DND-41 (cell line): ENCODE data around the gene ZNF174.
A peak's percentile ranks its signal among the peaks of the same experiment; 100 is the strongest.

ENCODE experiments used
- ATAC-seq: fragments of 200-7000 bp; cut with Tn5 transposase; 3 replicates; pipeline ENCODE4 v1.9.1; 2021; ENCODE audit warnings: low read depth; ENCODE audit not compliant: insufficient read depth
- DNase-seq: peaks from one replicate; pipeline ENCODE4 v3.0.0-alpha.2; 2020
- H2AFZ ChIP-seq: 2 replicates; pipeline ENCODE4 v1.6.0; 2012; ENCODE audit warnings: low read depth, low read length
- H3K27ac ChIP-seq: 2 replicates; pipeline ENCODE4 v1.5.1; 2012; ENCODE audit warnings: low read length, inconsistent platforms
- H3K27me3 ChIP-seq: fragments of 200-600 bp; sonication (generic); 2 replicates; pipeline ENCODE4 v1.6.0; 2012; ENCODE audit warnings: low read length, mild to moderate bottlenecking, inconsistent platforms; ENCODE audit not compliant: insufficient read depth, poor library complexity
- H3K36me3 ChIP-seq: 2 replicates; pipeline ENCODE4 v1.5.1; 2012; ENCODE audit warnings: low read length, inconsistent platforms; ENCODE audit not compliant: insufficient read depth
- H3K4me1 ChIP-seq: 2 replicates; pipeline ENCODE4 v1.5.1; 2012; ENCODE audit warnings: mild to moderate bottlenecking, low read length; ENCODE audit not compliant: insufficient read depth
- H3K4me2 ChIP-seq: 2 replicates; pipeline ENCODE4 v1.6.0; 2012; ENCODE audit warnings: mild to moderate bottlenecking, moderate library complexity, low read length, inconsistent platforms; ENCODE audit not compliant: insufficient read depth
- H3K4me3 ChIP-seq, 2 experiments: fragments of 200-600 bp in 1 of 2; shearing (Covaris generic) in 1 of 2; 2 replicates each; pipeline ENCODE4 v1.5.1; 2012 to 2016; ENCODE audit warnings: inconsistent platforms in 2 of 2, low read length in 2 of 2, mild to moderate bottlenecking in 2 of 2, low read depth in 1 of 2, moderate library complexity in 1 of 2
- H3K79me2 ChIP-seq: 2 replicates; pipeline ENCODE4 v1.6.0; 2012; ENCODE audit warnings: low read length, inconsistent platforms; ENCODE audit not compliant: insufficient read depth
- H3K9ac ChIP-seq: 2 replicates; pipeline ENCODE4 v1.6.0; 2012; ENCODE audit warnings: low read depth, mild to moderate bottlenecking, inconsistent platforms, low read length, moderate library complexity
- H3K9me3 ChIP-seq: 2 replicates; pipeline ENCODE4 v1.5.1; 2012; ENCODE audit warnings: low read length, moderate library complexity, mild to moderate bottlenecking, inconsistent platforms; ENCODE audit not compliant: insufficient read depth, severe bottlenecking
- H4K20me1 ChIP-seq: 2 replicates; pipeline ENCODE4 v1.6.0; 2012; ENCODE audit warnings: low read length; ENCODE audit not compliant: insufficient read depth
- EZH2 ChIP-seq: IDR thresholded peaks from 3 replicates; pipeline ENCODE4 v1.6.1; 2012; ENCODE audit warnings: borderline replicate concordance, low read depth, mild to moderate bottlenecking, moderate library complexity, low read length, inconsistent platforms; ENCODE audit not compliant: severe bottlenecking
- TF ChIP-seq, protein P1 (sequence below): IDR thresholded peaks from 2 replicates; pipeline ENCODE4 v1.5.1; 2012; ENCODE audit warnings: borderline replicate concordance, low read length, moderate library complexity, mild to moderate bottlenecking; ENCODE audit not compliant: poor library complexity, severe bottlenecking; ENCODE audit errors: extremely low read depth

The ZNF174 gene

DNA sequence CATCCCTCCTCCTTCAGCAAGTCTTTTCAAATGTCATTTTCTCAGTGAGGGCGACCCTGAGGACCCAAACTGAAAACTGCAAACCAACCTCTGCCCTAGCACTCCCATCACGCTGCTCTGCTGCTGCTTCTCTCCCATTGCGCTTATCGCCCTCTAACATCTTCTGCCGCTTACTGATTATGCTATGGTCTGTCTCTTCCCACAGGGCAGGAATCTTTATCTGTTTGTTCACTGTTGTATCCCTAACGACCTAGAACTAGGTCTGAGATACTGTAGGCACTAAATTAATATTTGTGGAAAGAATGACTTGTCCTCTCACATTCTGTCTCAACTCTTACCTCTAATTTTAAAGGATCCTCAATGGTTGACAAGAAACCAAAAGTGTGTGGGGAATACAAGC lies 12.7 kb upstream of the ZNF174 start:
- Histone ChIP-seq H3K36me3 (peaks cover 80% of the 10 kb centered on the region), H3K27ac (no peak overlapping the region), H3K9me3 (peaks cover 28% of the 10 kb centered on the region), H3K4me2 (no peak overlapping the region), H4K20me1 (0 out of 2 replicates have a peak, but pooled peaks cover 3% of the 10 kb centered on the region), H3K4me3 (no peak overlapping the region), H3K27me3 (no peaks in the 10 kb centered on the region), H3K4me1 (no peaks in the 10 kb centered on the region), H3K9ac (no peak overlapping the region), H3K79me2 (peaks cover 10% of the 10 kb centered on the region; the same call in 1 of the 2 replicates), H2AFZ (no peak overlapping the region)
- ATAC-seq (no peak), DNase-seq (no peak)
- no peak for TF ChIP-seq EZH2
- TF ChIP-seq, protein P1, sequence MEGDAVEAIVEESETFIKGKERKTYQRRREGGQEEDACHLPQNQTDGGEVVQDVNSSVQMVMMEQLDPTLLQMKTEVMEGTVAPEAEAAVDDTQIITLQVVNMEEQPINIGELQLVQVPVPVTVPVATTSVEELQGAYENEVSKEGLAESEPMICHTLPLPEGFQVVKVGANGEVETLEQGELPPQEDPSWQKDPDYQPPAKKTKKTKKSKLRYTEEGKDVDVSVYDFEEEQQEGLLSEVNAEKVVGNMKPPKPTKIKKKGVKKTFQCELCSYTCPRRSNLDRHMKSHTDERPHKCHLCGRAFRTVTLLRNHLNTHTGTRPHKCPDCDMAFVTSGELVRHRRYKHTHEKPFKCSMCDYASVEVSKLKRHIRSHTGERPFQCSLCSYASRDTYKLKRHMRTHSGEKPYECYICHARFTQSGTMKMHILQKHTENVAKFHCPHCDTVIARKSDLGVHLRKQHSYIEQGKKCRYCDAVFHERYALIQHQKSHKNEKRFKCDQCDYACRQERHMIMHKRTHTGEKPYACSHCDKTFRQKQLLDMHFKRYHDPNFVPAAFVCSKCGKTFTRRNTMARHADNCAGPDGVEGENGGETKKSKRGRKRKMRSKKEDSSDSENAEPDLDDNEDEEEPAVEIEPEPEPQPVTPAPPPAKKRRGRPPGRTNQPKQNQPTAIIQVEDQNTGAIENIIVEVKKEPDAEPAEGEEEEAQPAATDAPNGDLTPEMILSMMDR, result no peak

DNA sequence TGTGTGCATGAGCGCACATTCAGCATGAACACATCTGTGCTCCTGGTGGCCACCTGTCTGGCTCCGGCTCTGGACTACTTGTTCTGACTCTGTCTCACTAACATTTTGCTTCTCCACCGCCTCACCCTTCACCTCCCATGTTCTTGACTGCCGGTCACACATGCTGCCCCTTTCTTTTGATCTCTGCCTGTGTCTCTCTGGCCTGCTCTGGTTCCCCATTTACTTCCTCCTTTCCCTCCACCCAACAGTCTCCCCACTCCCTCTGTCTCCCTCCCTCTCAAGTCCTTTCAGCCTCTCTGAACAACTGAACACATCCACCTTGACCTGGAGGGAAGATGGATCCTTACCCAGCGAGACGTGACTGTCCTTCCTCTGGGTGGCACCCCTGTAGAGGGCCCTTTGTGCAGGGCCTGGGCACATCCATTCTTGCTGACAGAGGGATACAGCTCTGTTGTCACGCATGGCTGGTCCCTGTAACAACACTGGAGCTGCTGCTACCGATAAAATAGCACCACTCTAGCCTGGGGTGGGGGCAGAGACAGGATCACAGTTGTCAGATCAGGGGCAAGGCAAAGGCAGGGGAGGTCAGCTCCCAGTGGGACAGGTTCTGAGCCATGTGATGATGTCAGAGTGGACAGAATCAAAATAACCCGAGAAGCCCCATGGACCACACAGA lies 11.2 kb upstream of the ZNF174 start:
- no peaks in the 10 kb centered on the region for H3K4me1 ChIP-seq
- no peak overlapping the region for H3K4me3 ChIP-seq
- no peak overlapping the region for H3K4me2 ChIP-seq
- H3K79me2 ChIP-seq, result peaks cover 22% of the 10 kb centered on the region; the same call in 1 of the 2 replicates
- H3K9ac ChIP-seq, result no peak overlapping the region
- H3K36me3 ChIP-seq, result peaks cover 80% of the 10 kb centered on the region
- H4K20me1 ChIP-seq, result 0 out of 2 replicates have a peak, but pooled peaks cover 5% of the 10 kb centered on the region
- no peak overlapping the region for H3K27ac ChIP-seq
- H3K27me3 ChIP-seq, result no peaks in the 10 kb centered on the region
- ATAC-seq (no peak), DNase-seq (no peak)
- TF ChIP-seq, protein P1, result no peak
- H3K9me3 ChIP-seq, result peaks cover 14% of the 10 kb centered on the region
- H2AFZ ChIP-seq, result no peak overlapping the region

DNA sequence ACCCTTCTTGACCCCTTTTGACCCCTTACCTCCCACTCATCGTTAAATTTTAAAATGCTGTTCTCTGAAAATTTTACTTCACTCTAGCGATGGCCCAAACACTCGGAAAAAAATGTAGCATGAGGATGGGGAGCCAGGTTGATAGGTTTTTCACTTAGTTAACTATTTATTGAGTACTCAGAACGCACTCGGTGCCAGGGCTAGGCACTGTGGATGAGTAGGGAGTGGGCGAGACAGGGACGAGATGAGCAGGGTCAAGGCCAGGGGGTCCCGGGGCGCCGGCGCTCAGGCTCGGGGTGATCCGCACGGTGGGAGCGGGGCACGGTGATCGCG lies 603 bp upstream of the ZNF174 start:
- H3K4me3 ChIP-seq, result peak overlapping the region; percentile 99 to 100
- no peak for TF ChIP-seq EZH2
- TF ChIP-seq, protein P1, result no peak
- DNase-seq, result no peak
- ATAC-seq, result no peak; the same call in 2 of the 3 replicates
- H2AFZ ChIP-seq, result peak overlapping the region; percentile 88
- H3K36me3 ChIP-seq, result peaks cover 62% of the 10 kb centered on the region
- H3K79me2 ChIP-seq, result peaks cover 86% of the 10 kb centered on the region
- no peaks in the 10 kb centered on the region for H3K27me3 ChIP-seq
- peaks cover 55% of the 10 kb centered on the region for H3K4me1 ChIP-seq
- H3K9me3 ChIP-seq, result peaks cover 6% of the 10 kb centered on the region
- H3K9ac ChIP-seq, result peak overlapping the region; percentile 87
- H4K20me1 ChIP-seq, result peaks cover 5% of the 10 kb centered on the region; the same call in 1 of the 2 replicates
- peak overlapping the region; percentile 81 for H3K27ac ChIP-seq
- peak overlapping the region; percentile 83 for H3K4me2 ChIP-seq
